GM21528 (cell line): ENCODE data around the gene OR5P2.
"Not testable (repeated sequence)": the region's sequence is repeated elsewhere in the genome, so short reads cannot be mapped to it uniquely, and the experiment has no call there.

ENCODE experiments used
- ATAC-seq: cut with Tn5 transposase; IDR thresholded peaks from one replicate; pipeline ENCODE4 v1.9.1; 2021; ENCODE audit warnings: mild to moderate bottlenecking, moderate library complexity; ENCODE audit not compliant: unreplicated experiment, low FRiP score

OR5P2 gene, protein sequence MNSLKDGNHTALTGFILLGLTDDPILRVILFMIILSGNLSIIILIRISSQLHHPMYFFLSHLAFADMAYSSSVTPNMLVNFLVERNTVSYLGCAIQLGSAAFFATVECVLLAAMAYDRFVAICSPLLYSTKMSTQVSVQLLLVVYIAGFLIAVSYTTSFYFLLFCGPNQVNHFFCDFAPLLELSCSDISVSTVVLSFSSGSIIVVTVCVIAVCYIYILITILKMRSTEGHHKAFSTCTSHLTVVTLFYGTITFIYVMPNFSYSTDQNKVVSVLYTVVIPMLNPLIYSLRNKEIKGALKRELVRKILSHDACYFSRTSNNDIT

DNA sequence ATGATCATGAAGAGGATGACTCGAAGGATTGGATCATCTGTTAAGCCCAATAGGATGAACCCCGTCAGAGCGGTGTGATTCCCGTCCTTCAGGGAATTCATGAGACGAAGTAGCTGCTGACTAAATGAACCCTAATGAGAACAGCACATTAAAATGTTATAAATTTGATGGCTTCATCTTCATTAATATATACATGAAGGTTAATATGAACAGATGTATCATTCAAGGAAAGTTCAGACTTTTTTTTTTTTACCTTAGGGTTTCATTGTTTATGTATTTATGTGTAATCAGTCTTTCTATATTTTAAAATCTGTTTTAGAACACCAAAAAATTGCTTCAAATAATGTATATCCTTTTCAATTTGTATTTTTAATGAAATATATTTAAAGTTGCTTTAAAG lies at the start of gene OR5P2:
Gene OR5P2 (minus strand): TSS at position 101 of the 400 bp plus-strand sequence. CDS start 0 bp downstream, at position 101.
- no peak for ATAC-seq

DNA sequence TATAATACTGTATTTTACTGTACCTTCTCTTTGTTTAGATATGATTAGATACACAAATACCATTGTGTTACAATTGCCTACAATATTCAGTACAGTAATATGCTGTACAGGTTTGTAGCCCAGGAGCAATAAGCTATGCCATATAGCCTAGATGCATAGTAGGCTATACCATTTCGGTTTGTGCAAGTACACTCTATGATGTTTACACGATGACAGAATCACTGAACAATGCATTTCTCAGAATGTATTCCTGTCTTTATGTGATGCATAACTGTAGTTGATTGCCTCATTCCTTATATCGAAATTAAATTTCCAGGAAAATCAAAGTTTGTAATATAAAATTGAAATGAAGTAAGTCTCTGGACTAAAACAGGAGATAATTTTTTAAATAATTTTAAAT lies 49.3 kb upstream of the OR5P2 start:
- no peak for ATAC-seq

DNA sequence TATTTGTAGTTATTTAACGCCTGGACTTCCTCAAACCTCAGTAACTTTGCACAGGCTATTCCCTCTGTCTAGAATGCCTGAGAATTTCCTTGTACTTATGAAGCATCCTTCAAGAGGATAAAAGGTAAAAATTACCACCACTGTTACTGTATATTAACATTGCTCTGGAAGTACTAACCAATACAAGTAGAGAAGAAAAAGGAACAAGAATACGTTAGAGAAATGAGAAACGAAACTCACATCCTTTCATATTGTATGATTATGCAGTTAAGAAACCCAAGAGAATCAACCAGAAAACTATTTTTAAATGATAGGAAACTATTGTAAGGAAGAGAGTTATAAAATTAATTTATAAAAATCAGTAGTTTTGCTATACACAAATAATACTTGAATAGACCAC lies 48.2 kb upstream of the OR5P2 start:
- ATAC-seq = no peak

DNA sequence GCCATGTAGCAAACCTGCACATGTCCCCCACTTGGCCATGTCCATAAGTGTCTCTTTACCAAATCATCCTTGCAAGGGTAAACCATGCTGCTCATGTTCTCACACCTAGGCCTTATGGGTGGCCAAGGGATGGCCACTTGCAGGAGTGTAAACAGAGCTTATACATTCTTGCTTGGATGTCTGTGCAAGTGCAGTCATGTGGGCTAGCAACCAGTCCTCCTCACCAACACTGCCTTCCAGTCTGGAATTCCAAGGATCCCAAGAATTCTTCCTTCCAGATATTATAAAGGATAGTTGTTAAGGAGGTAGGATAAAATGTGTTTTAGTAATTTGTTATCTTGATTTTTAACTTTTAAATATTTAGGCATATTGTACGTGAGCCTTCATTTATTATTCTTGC lies 47.8 kb upstream of the OR5P2 start:
- no peak for ATAC-seq

DNA sequence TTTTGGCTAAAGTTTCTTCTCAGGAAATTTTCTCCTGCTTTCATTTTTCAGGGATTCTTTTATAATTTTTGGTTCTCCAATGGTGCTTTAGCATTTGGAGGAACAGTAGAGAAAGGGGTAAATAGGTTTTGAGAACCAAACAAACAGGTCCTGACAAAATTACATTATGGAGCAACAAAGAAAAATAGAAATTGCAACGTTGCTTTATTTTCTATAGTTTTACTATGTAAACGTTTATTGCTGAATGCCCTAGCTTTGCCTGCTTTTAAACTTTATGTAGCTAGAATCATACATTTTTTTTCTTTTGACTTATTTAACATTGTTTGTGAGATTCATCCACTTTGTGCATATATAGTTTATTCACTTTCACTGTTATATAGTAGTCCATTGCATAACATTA lies 43.8 kb upstream of the OR5P2 start:
- no peak for ATAC-seq

DNA sequence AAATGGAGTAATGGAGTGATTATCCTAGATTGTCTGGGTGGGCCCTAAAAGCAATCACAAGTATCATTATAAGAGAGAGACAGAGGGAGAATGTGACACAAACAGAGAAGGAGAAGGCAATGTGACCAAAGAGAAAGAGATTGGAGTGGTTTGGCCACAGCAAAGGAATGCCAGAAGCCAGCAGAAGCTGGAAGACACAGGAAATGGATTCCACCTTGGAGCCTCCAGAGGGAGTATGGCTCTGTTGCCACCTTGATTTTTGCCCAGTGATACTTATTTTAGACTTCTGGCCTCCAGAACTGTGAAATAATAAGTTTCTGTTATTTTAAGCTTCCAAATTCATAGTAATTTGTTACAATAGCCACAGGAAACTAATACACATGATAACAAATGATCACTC lies 36.8 kb upstream of the OR5P2 start:
- no peak for ATAC-seq

DNA sequence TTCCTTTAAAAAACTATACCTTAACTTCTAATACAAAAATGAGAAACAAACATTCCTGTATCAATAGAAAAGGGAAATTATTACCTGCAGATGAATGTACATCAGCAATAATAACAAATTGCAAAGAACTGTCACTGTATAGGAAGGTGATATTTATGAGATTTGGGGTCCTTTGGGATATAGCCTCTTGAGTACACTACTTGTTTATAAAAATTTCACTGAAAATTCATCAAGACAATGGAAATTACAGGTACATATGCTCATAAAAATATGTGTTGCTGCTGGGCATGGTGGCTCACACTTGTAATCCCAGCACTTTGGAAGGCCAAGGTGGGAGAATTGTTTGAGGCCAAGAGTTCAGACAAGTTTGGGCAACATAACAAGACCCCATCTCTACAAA lies 34.0 kb upstream of the OR5P2 start, which contains the start of gene OR5P3:
Gene OR5P3 (minus strand): TSS at position 101 of the 400 bp plus-strand sequence.
- ATAC-seq = no peak

DNA sequence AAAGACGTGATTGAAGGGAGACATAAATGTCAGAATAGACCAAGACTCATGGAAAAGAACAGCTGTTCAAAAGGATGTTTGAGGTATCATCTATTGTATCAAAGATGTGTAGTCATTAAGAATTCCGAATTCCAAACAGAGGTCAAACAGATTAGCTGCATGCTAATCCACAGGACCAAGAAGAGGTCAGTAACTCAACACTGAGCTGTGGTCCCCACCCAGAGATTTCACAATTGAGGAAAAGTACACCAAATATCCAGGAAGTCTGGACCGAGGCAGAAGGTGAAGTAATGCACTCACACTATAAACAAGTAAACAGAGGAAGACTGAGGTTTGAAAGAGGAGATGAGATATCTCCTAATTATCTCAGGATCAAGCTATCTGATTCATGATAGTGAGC lies 29.6 kb upstream of the OR5P2 start:
- no peak for ATAC-seq

DNA sequence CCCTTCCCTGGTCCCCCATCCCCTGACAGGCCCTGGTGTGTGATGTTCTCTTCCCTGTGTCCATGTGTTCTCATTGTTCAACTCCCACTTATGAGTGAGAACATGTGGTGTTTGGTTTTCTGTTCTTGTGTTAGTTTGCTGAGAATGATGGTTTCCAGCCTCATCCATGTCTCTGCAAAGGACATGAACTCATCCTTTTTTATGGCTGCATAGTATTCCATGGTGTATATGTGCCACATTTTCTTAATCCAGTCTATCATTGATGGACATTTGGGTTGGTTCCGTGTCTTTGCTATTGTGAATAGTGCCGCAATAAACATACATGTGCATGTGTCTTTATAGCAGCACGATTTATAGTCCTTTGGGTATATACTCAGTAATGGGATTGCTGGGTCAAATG lies 23.7 kb upstream of the OR5P2 start:
- ATAC-seq = not testable (repeated sequence)

DNA sequence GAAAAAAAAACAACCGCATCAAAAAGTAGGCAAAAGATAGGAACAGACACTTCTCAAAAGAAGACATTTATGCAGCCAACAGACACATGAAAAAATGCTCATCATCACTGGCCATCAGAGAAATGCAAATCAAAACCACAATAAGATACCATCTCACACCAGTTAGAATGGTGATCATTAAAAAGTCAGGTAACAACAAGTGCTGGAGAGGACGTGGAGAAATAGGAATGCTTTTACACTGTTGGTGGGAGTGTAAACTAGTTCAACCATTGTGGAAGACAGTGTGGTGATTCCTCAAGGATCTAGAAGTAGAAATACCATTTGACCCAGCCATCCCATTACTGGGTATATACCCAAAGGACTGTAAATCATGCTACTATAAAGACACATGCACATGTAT lies 18.2 kb upstream of the OR5P2 start:
- ATAC-seq = not testable (repeated sequence)

DNA sequence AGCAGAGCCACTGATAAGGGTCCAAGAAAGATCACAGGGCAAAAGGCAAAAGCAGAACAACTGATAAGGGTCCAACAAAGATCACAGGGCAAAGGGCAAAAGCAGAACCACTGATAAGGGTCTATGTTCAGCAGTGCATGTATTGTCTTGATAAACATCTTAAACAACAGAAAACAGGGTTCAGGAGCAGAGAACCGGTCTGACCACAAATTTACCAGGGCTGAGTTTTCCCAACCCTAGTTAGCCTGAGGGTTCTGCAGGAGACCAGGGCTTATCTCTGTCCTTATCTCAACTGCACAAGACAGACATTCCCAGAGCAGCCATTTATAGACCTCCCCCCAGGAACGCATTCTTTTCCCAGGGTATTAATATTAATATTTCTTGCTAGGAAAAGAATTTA lies 13.6 kb upstream of the OR5P2 start:
- not testable (repeated sequence) for ATAC-seq

DNA sequence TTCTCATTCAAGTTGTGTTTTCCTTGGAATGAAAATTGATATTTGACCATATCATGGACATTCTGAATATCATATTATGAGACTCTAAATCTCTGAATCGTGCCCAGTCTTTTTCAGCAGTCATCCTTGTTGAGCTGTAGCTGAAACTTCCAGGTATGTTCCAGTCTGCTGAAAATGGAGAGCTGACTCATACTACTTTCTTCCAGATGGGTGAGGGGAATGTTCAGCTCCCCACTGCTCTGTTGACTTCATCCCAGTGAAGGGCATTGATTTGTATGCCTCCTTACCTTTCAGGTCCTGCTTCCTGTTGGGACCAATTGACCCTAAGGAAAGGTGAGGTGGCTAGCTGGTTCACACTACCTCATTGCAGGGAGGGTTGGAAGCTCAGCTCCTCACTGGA lies 3.5 kb downstream of the OR5P2 start:
- no peak for ATAC-seq

DNA sequence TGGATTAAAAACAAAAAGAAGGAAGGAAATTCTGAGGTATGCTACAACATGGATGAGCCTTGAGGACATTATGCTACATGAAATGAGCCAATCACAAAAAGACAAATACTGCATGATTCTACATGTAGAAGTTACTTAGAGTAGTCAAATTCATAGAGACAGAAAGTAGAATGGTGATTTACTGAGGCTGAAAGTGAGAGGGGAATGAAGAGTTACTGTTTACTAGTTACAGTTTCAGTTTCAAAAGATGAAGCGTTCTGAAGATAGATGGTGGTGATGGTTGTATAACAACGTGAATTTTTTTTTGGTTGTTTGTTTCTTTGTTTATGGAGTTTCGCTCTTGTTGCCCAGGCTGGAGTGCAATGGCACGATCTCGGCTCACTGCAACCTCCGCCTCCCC lies 9.5 kb downstream of the OR5P2 start:
- peak; percentile 99 for ATAC-seq

DNA sequence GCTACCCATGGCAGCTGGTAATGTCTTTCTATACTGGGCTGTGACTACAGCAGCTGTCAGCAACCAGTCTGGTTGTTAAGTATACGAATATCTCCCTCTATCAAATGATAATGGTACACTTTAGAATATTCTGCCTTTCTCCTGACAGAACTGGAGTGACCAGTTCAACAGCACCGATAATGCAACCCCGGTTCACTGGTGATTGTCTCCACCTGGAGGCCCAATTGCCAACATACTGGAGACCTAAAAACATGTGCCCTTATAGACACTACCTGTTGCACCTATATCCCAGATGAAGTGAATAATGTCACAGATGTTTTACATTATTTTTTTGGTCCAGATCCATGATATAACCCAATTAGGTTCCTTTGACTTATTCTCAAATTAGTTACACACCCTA lies 21.1 kb downstream of the OR5P2 start:
- no peak for ATAC-seq

DNA sequence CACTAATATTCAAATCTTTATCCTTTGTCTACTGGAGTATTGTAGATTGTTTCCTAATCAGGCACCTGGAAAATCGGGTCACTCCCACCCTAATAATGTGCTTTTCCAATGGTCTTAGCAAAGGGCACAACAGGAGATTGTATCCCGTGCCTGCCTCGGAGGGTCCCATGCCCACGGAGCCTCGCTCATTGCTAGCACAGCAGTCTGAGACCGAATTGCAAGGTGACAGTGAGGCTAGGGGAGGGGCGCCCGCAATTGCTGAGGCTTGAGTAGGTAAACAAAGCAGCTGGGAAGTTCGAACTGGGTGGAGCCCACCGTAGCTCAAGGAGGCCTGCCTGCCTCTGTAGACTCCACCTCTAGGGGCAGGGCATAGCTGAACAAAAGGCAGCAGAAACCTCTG lies 32.4 kb downstream of the OR5P2 start:
- not testable (repeated sequence) for ATAC-seq

DNA sequence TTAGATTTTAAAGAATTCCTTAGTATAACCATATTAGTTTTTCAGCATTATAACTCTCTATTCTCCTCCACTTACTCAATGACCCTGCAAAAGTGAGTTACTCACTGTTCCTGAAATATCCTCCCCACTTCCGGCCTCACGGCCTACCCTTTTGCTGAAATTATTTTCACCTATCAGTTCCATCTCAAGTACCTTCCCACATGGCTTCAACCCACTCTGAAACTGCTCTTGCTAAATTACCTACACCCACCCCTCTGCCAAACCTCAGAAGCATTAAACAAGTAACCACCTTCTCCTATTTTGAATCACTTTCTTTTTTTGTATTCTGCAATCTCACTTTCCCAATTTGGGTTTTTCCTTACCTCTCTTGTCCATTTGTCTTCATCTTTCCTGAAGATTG lies 37.7 kb downstream of the OR5P2 start:
- no peak for ATAC-seq

DNA sequence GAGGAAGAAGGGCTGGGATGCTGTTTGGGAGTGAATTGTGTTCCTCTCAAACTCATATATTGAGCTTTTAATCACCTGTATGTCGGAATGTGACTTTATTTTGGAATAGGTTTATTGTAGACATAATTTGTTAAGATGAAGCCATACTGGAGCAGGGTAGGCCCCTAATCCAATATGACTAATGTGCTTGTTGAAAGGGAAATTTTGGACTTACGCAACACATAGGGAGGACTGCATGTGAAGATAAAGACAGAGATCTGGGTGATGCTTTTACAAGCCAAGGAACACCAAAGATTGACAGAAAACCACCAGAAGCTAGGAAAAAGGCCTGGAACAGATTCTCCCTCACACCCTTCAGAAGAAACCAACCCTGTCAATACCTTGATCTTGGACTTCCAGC lies 47.3 kb downstream of the OR5P2 start:
- no peak for ATAC-seq
